AG10803 (cell line): ENCODE data around the gene OPA3.
"Not testable (repeated sequence)": the region's sequence is repeated elsewhere in the genome, so short reads cannot be mapped to it uniquely, and the experiment has no call there.

Source experiments
- DNase-seq: peaks from one replicate; pipeline ENCODE4 v3.0.0; 2010; ENCODE audit warnings: low read depth
- H3K4me3 ChIP-seq: 2 replicates; pipeline ENCODE4 v1.5.1; 2011; ENCODE audit warnings: mild to moderate bottlenecking, low read length, control low read depth
- TF ChIP-seq, protein P1 (sequence below): conservative IDR thresholded peaks from 2 replicates; pipeline ENCODE4 v1.5.1; 2011; ENCODE audit warnings: mild to moderate bottlenecking, low read length, control low read depth, inconsistent platforms

OPA3 gene

DNA sequence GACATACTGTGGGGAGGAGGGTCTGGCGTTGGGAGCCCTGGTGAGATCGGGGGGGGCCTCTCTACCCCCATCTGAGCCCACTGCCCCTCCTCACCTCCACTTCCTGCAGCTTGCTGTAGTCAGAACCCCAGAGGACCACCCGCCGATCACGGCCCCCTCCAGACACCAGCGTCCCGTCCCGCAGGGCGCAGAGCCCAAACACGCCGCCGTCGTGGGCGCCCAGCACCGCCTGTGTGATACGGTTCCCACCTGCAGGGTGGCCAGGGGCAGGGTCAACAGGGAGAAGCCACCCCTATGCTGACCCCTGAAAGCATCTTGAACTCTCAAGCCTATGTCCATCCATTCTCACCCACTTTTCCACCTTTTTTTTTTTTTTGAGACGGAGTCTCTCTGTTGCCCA is 36.8 kb upstream of the OPA3 start:
- no peak overlapping the region for H3K4me3 ChIP-seq
- TF ChIP-seq, protein P1, sequence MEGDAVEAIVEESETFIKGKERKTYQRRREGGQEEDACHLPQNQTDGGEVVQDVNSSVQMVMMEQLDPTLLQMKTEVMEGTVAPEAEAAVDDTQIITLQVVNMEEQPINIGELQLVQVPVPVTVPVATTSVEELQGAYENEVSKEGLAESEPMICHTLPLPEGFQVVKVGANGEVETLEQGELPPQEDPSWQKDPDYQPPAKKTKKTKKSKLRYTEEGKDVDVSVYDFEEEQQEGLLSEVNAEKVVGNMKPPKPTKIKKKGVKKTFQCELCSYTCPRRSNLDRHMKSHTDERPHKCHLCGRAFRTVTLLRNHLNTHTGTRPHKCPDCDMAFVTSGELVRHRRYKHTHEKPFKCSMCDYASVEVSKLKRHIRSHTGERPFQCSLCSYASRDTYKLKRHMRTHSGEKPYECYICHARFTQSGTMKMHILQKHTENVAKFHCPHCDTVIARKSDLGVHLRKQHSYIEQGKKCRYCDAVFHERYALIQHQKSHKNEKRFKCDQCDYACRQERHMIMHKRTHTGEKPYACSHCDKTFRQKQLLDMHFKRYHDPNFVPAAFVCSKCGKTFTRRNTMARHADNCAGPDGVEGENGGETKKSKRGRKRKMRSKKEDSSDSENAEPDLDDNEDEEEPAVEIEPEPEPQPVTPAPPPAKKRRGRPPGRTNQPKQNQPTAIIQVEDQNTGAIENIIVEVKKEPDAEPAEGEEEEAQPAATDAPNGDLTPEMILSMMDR, result no peak
- DNase-seq, result no peak

DNA sequence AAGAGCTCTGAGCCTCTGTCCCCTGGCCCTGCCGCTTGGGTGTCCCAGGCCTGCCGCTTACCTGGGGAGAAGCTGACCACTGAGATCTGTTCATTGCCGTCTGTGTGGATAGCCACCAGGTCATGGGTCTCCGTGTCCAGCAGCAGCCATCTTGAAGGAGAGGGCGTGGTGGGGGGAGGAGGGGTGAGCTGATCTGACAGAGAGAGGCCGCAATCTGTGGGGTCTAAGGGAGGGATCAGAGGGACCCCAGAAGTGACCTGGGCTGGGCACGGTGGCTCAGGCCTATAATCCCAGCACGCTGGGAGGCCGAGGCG is 32.1 kb upstream of the OPA3 start:
- TF ChIP-seq, protein P1, result no peak
- no peak overlapping the region for H3K4me3 ChIP-seq
- no peak for DNase-seq

DNA sequence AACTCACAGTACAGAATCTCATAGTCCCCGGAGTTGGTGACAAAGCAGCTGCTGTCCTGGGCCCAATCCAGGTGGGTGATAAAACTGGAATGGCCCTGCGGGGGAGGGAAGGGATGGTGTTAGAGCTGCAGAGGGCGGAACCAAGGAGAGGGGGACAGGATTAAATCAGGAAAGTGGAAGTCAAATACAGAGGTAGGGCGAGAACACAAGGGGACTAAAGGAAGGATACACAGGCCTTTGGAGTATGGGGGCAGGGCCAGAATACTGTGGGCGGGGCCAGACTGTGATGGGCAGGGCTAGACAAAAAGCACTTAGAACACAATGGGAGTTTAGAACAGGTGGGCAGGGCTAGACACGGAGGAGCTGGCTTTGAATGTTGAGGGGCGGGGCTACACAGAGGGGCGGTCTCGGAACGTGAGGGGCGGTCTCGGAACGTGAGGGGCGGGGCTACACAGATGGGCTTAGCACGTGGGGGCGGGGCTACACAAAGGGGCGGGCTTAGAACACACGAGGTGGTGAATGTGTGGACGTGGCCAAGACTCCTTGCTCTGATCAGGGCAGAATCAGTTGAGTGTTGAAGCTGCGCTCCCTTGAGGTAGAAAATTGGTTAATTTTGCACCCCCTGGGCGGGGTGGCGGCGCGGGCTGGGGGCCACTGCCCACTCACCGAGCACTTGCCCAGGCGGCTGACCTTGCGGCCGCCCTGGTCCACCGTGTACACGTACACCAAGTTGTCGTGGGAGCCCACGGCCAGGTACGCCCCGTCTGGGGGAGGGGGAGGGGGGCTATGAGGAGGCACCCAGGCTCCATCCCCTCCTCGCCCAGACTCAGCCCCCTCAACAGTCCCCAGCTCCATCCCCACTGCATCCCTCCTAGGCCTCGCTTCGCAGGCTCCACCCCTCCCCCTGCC is 31.4 kb upstream of the OPA3 start:
- no peak overlapping the region for H3K4me3 ChIP-seq
- TF ChIP-seq, protein P1, result no peak
- DNase-seq, result peak; percentile 66

DNA sequence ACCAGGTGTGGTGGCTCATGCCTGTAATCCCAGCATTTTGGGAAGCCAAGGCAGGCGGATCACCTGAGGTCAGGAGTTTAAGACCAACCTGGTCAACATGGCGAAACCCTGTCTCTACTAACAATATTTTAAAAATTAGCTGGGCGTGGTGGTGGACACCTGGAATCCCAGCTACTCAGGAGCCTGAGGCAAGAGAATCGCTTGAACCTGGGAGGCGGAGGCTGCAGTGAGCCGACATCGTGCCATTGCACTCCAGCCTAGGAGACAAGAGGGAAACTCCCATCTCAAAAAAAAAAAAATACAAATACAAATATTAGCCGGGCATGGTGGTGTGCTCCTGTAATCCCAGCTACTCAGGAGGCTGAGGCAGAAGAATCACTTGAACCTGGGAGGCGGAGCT is 30.5 kb upstream of the OPA3 start:
- H3K4me3 ChIP-seq, DNase-seq: not testable (repeated sequence)

DNA sequence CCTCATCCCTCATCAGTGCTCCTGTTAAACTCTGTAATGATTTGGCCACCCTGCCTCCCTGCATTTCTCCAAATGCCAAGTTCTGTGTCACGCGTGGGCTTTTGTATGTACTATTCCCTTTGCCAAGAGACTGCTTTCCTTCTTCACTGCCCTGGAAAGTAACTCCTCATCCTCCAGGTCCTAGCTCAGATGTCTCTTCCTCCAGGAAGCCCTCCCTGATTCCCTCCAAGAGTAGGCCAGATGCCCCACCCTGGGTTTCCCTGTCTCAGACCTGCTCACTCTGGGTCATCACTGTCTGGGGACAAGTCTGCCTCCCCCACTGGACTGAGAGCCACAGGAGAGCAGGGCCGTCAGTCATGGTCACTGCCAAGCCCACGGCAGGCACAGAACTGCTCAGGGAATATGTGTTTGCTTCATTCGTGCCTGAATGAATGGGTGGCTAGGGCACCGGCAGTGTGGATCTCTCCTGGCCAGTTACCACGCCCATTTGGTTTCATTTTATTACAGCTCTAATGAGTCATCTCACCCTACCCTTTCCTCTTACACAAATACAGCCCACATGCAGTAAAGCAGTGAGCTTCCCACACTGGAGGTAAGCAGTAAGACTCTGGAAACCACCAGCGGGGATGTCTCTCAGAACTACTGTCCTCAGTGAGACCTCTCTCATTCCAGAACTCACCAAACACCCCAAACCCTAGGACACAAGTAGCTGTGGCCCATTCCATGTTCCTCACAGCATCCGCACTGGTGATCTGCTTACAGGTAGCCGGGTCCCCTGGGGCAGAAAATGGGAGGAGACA is 29.5 kb upstream of the OPA3 start:
- DNase-seq, result peak; percentile 88

DNA sequence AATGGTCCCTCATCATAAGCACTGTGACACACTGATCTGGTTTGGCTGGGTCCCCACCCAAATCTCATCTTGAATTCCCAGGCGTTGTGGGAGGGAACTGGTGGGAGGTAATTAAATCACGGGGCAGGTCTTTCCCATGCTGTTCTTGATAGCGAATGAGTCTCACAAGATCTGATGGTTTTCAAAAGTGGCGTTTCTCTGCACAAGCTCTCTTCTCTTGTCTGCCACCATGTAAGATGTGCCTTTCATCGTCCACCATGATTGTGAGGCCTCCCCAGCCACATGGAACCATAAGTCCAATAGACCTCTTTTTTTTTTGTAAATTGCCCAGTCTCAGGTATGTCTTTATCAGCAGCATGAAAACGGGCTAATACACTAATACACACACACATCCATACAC is 24.3 kb upstream of the OPA3 start:
- DNase-seq, result no peak
- H3K4me3 ChIP-seq, result no peak overlapping the region
- TF ChIP-seq, protein P1, result no peak

More for the DNA sequence above, 29.5 kb upstream of the OPA3 start:
- TF ChIP-seq, protein P1, result no peak
- no peak overlapping the region for H3K4me3 ChIP-seq

DNA sequence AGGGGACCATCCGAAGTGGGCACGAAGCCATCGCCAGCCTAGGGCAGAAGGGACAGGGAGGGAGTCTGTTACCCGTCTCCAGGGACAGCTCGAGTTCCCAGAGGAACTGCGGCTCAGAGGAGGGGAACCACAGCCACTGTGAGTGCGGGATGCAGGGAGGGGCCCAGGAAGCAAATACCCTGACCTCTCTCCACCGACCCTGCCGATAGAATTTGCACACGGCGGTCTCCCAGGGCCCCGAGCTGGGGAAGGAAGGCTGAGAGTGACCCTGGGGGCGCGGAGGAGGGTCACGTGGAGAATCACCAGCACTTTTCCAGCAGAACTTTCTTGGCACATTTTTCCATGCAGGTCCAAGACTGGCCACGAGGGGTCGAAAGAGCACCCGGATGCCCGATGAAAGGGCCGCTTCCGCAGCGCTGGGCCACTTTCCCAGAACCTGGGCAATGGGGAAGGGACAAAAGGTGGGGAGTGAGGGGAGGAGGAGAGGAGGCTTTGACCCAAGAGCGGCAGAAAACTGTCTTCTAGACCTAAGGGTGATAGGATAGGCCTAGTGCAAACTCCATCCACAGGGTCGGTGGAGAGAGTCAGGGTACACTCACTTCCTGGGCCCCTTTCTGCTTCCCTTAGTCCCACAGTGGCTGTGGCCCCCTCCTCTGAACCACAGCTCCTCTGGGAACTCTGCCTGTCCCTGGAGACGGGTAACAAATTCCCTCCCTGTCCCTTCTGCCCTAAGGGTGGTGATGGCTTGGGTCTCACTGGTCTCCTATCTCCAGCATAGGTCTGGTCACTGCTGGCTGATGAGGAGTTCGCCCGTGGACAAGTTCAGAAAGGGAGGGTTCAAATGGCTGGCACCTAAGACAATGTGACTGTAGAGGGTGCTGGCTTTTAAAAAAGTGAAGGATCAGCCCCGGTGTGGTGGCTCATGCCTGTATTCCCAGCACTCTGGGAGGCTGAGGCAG is 22.7 kb upstream of the OPA3 start:
- H3K4me3 ChIP-seq, result peak overlapping the region; percentile 42
- DNase-seq, result peak; percentile 49
- TF ChIP-seq, protein P1, result peak; percentile 92
